Caki2 (cell line): ENCODE data around the gene U2AF1. TPM values are rescaled to one million over a fixed set of nuclear protein-coding genes. Genes with fewer than 3 reads are reported as not detected.
"Not testable (repeated sequence)": the region's sequence is repeated elsewhere in the genome, so short reads cannot be mapped to it uniquely, and the experiment has no call there.

Experiments used
- DNase-seq: peaks from one replicate; pipeline ENCODE4 v3.0.0-alpha.2; 2015; ENCODE audit warnings: low read depth
- in situ Hi-C: cut with HindIII; loops from 2 replicates; pipeline ENCODE4 v1.10.0; 2016; ENCODE audit warnings: low sequenced_read_pairs, low pct_unique_long_range_greater_than_20kb, mixed read lengths
- total RNA-seq: library from RNA; depleted of rRNA; stranded (reverse); fragments of >200 nt; shearing (Covaris generic); gene quantifications from 2 replicates; pipeline ENCODE4 v1.2.3, GENCODE V29; 2014; ENCODE audit warnings: low replicate concordance; rRNA removed

U2AF1 gene
- total RNA-seq, 1 experiment from 2014 or later, result 207 TPM

DNA sequence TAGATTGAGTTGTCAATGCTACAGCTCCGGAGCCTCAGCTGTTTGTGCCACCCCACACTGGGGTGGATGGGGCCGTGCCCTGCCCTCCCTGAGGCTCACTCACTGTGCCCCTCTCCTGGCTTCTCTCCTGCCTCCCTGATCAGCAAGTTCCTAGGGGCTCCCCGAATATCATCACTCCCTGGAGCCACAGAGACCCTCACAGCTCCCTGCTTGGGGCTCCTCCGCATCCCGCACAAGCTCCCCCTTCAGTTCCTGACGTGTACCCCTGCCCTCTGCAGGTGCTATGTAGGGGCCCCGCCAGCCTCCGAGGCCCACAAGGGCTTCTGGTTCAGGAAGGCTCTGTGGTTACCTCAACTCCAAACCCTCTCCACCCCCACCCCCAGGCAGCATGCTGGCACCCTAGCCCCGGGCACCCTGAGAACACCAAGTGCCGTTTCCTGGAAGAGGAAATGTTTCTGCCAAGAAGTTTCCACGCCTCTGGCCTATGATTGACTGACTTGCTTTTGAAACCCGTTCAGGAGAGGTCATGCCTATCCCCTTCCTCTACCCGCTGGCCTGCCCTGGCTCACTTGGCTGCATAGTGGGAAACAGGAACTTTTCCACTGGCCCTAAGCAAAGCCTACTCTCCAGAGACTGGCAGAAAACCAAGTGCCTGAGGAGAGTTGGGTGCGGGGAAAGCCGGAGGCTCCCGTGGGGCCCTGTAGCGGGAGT is 62.0 kb downstream of the U2AF1 start:
- in situ Hi-C loops, DNase-seq: not testable (repeated sequence)

DNA sequence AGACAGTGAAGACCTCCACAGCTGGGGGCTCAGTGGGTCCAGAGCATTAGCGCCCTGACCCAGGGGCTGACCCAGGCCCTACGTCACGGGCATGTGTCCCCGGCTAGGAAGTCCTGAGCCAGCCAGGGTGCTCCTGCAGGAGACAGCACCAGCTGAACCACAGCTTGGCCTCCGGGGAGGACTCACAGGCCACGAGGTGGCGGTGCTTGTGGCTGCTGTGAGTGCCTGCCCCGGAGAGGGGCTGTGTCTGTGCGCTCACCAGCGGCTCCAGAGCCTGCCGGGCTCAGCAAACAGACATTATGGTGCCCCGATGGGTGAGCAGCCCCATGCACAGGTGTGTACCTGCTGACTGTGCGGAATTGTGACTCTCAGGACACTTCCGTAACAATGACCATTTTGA is 62.8 kb downstream of the U2AF1 start:
- in situ Hi-C loops, DNase-seq: not testable (repeated sequence)

GRCh38 chr21:43043291-43043690 is 64.1 kb downstream of the U2AF1 start:
- DNase-seq, in situ Hi-C loops: not testable (repeated sequence)

Other genes with a start within 250 kb of the U2AF1 start
- gene WDR4, start 228.0 kb downstream of the U2AF1 start, total RNA-seq, result 34.3 and 36.8 TPM in 2 replicates
- 36.1 and 40.7 TPM in 2 replicates for gene NDUFV3, start 214.3 kb downstream of the U2AF1 start, total RNA-seq
- not detected in 2 replicates for gene ERVH48-1, start 181.9 kb downstream of the U2AF1 start, total RNA-seq
- gene PKNOX1, start 133.0 kb downstream of the U2AF1 start, total RNA-seq, result 25.2 and 41.5 TPM in 2 replicates
- gene CBS, start 31.7 kb downstream of the U2AF1 start, total RNA-seq, result 20.2 and 32.8 TPM in 2 replicates
- gene CRYAA, start 61.4 kb upstream of the U2AF1 start, total RNA-seq, result not detected in 2 replicates